ENCODE measurements around the gene ERLEC1. TPM values are rescaled to one million over a fixed set of nuclear protein-coding genes. Genes with fewer than 3 reads are reported as not detected.
"Not testable (repeated sequence)": the region's sequence is repeated elsewhere in the genome, so short reads cannot be mapped to it uniquely, and the experiment has no call there.

Gene ERLEC1
- total RNA-seq, 1 donor from 2014 or later, result 41.7 TPM

DNA sequence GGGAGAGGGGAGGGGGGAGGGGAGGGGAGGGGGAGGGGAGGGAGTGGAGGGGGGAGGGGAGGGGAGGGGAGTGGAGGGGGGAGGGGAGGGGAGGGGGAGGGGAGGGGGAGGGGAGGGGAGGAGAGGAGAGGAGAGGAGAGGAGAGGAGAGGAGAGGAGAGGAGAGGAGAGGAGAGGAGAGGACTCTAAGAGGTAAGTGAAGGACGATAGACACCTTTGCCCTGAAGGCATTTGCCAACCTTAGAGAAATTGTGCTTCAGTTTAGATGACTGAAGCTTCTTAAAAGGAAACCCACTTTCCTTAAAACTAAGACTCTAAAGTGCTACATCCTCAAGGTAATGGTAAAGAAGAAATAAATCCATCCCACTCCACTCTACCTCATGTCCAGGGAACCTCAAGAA lies 53.7 kb downstream of the ERLEC1 start:
- Mint-ChIP-seq H3K9me3 (no peaks in the 10 kb centered on the region), H3K4me1 (ENCODE audit: unreplicated experiment) (no peaks in the 10 kb centered on the region), H3K36me3 (no peaks in the 10 kb centered on the region), H3K27ac (no peak overlapping the region), H3K27me3 (no peaks in the 10 kb centered on the region), H3K4me3 (no peak overlapping the region)
- TF ChIP-seq, protein P1, sequence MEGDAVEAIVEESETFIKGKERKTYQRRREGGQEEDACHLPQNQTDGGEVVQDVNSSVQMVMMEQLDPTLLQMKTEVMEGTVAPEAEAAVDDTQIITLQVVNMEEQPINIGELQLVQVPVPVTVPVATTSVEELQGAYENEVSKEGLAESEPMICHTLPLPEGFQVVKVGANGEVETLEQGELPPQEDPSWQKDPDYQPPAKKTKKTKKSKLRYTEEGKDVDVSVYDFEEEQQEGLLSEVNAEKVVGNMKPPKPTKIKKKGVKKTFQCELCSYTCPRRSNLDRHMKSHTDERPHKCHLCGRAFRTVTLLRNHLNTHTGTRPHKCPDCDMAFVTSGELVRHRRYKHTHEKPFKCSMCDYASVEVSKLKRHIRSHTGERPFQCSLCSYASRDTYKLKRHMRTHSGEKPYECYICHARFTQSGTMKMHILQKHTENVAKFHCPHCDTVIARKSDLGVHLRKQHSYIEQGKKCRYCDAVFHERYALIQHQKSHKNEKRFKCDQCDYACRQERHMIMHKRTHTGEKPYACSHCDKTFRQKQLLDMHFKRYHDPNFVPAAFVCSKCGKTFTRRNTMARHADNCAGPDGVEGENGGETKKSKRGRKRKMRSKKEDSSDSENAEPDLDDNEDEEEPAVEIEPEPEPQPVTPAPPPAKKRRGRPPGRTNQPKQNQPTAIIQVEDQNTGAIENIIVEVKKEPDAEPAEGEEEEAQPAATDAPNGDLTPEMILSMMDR (conservative IDR thresholded peaks at IDR 0.05), result no peak
- DNase-seq (ENCODE audit: extremely low spot score, unreplicated experiment), result no peak

DNA sequence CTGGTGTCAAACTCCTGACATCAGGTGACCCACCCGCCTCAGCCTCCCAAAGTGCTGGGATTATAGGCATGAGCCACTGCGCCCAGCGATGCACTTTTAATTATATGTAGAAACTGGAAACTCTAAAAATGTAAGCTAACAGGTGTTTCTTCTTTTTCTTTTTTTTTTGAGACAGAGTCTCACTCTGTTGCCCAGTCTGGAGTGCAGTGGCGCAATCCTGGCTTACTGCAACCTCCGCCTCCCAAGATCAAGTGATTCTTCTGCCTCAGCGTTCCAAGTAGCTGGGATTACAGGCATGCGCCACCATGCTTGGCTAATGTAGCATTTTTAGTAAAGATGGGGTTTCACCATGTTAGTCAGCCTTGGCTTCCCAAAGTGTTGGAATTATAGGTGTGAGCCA lies 54.8 kb downstream of the ERLEC1 start:
- not testable (repeated sequence) for H3K4me1 Mint-ChIP-seq (ENCODE audit: unreplicated experiment); H3K27me3 Mint-ChIP-seq; H3K4me3 Mint-ChIP-seq; H3K36me3 Mint-ChIP-seq; H3K9me3 Mint-ChIP-seq; H3K27ac Mint-ChIP-seq; DNase-seq (ENCODE audit: extremely low spot score, unreplicated experiment)

DNA sequence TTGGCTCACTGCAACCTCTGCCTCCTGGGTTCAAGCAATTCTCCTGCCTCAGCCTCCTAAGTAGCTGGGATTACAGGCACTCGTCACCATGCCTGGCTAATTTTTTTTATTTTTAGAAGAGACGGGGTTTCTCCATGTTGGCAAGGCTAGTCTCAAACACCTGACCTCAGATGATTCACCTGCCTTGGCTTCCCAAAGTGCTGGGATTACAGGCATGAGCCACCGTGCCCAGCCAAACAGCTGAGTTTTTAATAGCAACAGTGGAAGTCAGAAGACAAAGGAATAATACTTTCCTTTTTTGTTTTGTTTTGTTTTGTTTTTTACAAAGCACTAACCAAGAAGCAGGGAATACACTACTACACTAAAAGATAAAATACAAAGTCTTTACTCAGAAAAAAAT lies 56.0 kb downstream of the ERLEC1 start:
- Mint-ChIP-seq H3K36me3 (peaks cover 1% of the 10 kb centered on the region), H3K9me3 (no peaks in the 10 kb centered on the region), H3K27me3 (no peaks in the 10 kb centered on the region), H3K27ac (no peak overlapping the region), H3K4me1 (ENCODE audit: unreplicated experiment) (no peaks in the 10 kb centered on the region), H3K4me3 (no peak overlapping the region)
- TF ChIP-seq, protein P1 (conservative IDR thresholded peaks at IDR 0.05), result no peak
- DNase-seq (ENCODE audit: extremely low spot score, unreplicated experiment), result no peak

DNA sequence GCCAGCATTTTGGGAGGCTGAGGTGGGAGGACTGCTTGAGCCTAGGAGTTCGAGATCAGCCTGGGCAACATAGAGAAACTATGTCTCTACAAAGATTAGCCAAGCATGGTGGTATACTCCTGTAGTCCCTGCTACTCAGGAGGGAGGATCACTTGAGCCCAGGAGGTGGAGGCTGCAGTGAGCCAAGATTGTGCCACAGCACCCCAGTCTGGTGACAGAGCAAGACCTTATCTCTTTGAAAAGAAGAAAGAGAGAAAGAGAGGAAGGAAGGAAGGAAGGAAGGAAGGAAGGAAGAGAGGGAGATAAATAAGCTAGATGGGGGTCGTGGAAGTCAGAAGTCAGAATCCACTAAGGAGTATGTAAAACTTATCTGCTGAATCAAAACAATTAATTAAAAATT lies 56.8 kb downstream of the ERLEC1 start:
- no peak overlapping the region for H3K4me3 Mint-ChIP-seq
- H3K36me3 Mint-ChIP-seq, result peaks cover 6% of the 10 kb centered on the region
- H3K27me3 Mint-ChIP-seq, result no peaks in the 10 kb centered on the region
- H3K4me1 Mint-ChIP-seq (ENCODE audit: unreplicated experiment), result no peaks in the 10 kb centered on the region
- H3K27ac Mint-ChIP-seq, result no peak overlapping the region
- no peak for DNase-seq (ENCODE audit: extremely low spot score, unreplicated experiment)
- TF ChIP-seq, protein P1 (conservative IDR thresholded peaks at IDR 0.05), result no peak
- no peaks in the 10 kb centered on the region for H3K9me3 Mint-ChIP-seq

DNA sequence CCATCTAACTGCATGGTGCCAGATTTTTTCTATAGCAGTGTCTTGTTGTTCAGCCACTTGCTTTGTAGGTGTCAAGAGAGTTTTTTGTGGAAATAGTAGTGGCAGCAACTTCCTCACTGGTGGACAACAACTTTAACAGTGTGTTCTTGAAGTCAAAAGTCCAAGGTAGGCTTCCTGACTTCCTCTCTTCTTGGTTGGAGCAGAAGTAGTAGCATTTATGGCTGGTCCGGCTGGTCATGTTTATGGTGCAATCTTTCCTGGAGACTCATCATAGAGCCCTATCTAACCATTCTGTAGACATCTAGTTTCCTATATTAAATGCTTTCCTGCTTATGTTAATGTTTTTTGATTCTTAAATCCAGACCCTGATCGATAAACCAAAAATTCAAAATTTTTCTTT lies 61.2 kb downstream of the ERLEC1 start:
- peaks cover 12% of the 10 kb centered on the region for H3K36me3 Mint-ChIP-seq
- TF ChIP-seq, protein P1 (conservative IDR thresholded peaks at IDR 0.05), result no peak
- no peaks in the 10 kb centered on the region for H3K27me3 Mint-ChIP-seq
- H3K27ac Mint-ChIP-seq, result no peak overlapping the region
- H3K4me3 Mint-ChIP-seq, result no peak overlapping the region
- no peaks in the 10 kb centered on the region for H3K4me1 Mint-ChIP-seq (ENCODE audit: unreplicated experiment)
- no peak for DNase-seq (ENCODE audit: extremely low spot score, unreplicated experiment)
- H3K9me3 Mint-ChIP-seq, result no peaks in the 10 kb centered on the region

DNA sequence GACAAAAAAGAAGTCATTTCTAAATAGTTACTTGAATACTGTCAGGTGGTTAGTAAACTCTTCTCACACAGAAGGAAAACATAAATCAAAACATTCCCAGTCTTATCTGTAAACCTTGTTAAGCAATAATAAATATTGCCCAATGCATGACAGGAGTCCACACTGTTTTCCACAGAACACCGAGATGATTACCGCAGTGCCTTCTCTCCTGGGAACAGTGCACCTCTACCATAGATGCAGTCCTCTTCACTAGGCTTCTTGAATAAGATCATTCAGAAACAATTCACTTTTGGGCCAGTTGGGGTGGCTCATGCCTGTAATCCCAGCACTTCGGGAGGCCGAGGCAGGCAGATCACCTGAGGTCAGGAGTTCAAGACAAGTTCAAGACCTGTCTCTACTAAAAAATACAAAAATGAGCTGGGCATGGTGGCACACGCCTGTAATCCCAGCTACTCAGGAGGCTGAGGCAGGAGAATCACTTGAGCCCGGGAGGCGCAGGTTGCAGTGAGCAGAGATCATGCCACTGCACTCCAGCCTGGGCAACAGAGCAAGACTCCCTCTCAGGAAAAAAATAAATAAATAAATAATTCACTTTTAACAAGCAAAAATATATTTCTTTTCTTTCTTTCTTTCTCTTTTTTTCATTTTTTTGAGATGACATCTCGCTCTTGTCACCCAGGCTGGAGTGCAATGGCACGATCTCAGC lies 64.4 kb downstream of the ERLEC1 start:
- not testable (repeated sequence) for H3K27me3 Mint-ChIP-seq; H3K9me3 Mint-ChIP-seq; DNase-seq (ENCODE audit: extremely low spot score, unreplicated experiment); H3K4me3 Mint-ChIP-seq; H3K4me1 Mint-ChIP-seq (ENCODE audit: unreplicated experiment); H3K27ac Mint-ChIP-seq
- peaks cover 31% of the 10 kb centered on the region for H3K36me3 Mint-ChIP-seq

DNA sequence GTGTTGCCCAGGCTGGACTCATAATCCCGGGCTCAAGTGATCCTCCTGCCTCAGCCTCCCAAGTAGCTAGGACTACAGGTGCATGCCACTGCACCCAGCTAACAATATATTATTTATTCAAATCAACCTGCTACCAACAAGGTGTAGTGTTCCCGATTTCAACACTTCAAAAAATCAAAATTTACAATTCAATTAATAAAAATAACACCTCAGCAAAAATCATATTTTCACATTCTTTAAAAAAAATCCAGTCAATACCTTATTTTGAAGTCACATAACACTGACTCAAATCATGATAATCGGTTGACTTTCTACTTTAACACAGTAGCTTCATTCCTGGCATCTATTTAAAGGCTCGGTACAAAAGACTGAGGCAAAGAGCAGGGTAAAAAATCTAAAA lies 65.7 kb downstream of the ERLEC1 start:
- TF ChIP-seq, protein P1 (conservative IDR thresholded peaks at IDR 0.05), result no peak
- no peaks in the 10 kb centered on the region for H3K9me3 Mint-ChIP-seq
- H3K4me3 Mint-ChIP-seq, result no peak overlapping the region
- H3K27ac Mint-ChIP-seq, result no peak overlapping the region
- no peak for DNase-seq (ENCODE audit: extremely low spot score, unreplicated experiment)
- no peaks in the 10 kb centered on the region for H3K27me3 Mint-ChIP-seq
- H3K4me1 Mint-ChIP-seq (ENCODE audit: unreplicated experiment), result no peaks in the 10 kb centered on the region
- H3K36me3 Mint-ChIP-seq, result peaks cover 34% of the 10 kb centered on the region
